K562 (cell line): ENCODE results near the gene TTL. TPM values are rescaled to one million over a fixed set of nuclear protein-coding genes. Genes with fewer than 3 reads are reported as not detected.

Experiments
- ATAC-seq: fragments of 200-7000 bp; cut with Tn5 transposase; 3 replicates; pipeline ENCODE4 v1.9.1; 2020; ENCODE audit warnings: moderate library complexity
- BruUV-seq: library from RNA; stranded (reverse); fragments of 400-500 nt; replicated peaks from 2 replicates; lab custom pipeline; 2021; lab: Mats Ljungman, UMichigan
- CTCF ChIA-PET: fragments of 300-600 bp; formaldehyde crosslinking; extraction: SDS; loops from one replicate; lab custom pipeline; 2021; ENCODE audit warnings: low intra/inter-chr PET ratio; lab: Yijun Ruan, JAX
- POLR2A ChIA-PET: fragments of 300-600, 350-650 bp; sonication (Branson Sonifier 250); formaldehyde crosslinking; extraction: SDS; loops from one replicate; lab custom pipeline; 2021; ENCODE audit warnings: antibody characterized with exemption, inconsistent platforms; lab: Yijun Ruan, JAX
- DNase-seq, 4 experiments: peaks; one replicate each; pipeline versions ENCODE4 v3.0.0 to v3.0.0-alpha.2; 2011 to 2018; ENCODE audit warnings: low spot score in 3 of 4, mixed read lengths in 3 of 4; ENCODE audit errors: extremely low read depth in 1 of 4
- FAIRE-seq: peaks from 2 replicates; lab custom pipeline; 2011; peaks lifted over from hg19 to GRCh38; lab: Jason Lieb, UNC
- H2AFZ ChIP-seq: 2 replicates; pipeline ENCODE4 v1.6.0; 2011; ENCODE audit warnings: low read depth, low read length, control low read depth, inconsistent platforms
- H3K27ac ChIP-seq: fragments of 200-600 bp; 3 replicates; pipeline ENCODE4 v1.8.0; 2011; ENCODE audit warnings: low read depth, mild to moderate bottlenecking, control low read depth, inconsistent platforms, low read length, moderate library complexity, mixed read lengths; ENCODE audit errors: extremely low read depth
- H3K27me3 ChIP-seq, 2 experiments: fragments of 300-600 bp in 1 of 2; 2 replicates in 1 of 2; 3 replicates in 1 of 2; pipeline versions ENCODE4 v1.6.0 to v1.8.0; 2011; ENCODE audit warnings: inconsistent platforms in 2 of 2, low read length in 2 of 2, mild to moderate bottlenecking in 1 of 2, mixed read lengths in 1 of 2, moderate library complexity in 1 of 2; ENCODE audit not compliant: control insufficient read depth in 2 of 2, insufficient read depth in 2 of 2
- H3K36me3 ChIP-seq: fragments of 300-600 bp; 3 replicates; pipeline ENCODE4 v1.8.0; 2011; ENCODE audit warnings: mild to moderate bottlenecking, low read length, inconsistent platforms; ENCODE audit not compliant: control insufficient read depth, insufficient read depth
- H3K4me1 ChIP-seq, 2 experiments: fragments of 200-600 bp in 1 of 2; replicated peaks in 1 of 2; 2 replicates in 1 of 2; 3 replicates in 1 of 2; pipeline versions ENCODE4 v1.5.1 to v1.8.0; 2011; ENCODE audit warnings: inconsistent platforms in 2 of 2, low read length in 2 of 2, mild to moderate bottlenecking in 1 of 2, mixed read lengths in 1 of 2, moderate library complexity in 1 of 2; ENCODE audit not compliant: control insufficient read depth in 2 of 2, insufficient read depth in 2 of 2
- H3K4me2 ChIP-seq: 2 replicates; pipeline ENCODE4 v1.6.1; 2011; ENCODE audit warnings: low read length, control low read depth, inconsistent platforms, mixed read lengths; ENCODE audit not compliant: insufficient read depth
- H3K4me3 ChIP-seq: fragments of 200-600 bp; sonication (generic), shearing (Covaris generic); 2 replicates; pipeline ENCODE4 v1.5.1; 2016; ENCODE audit warnings: control low read depth, inconsistent platforms
- H3K79me2 ChIP-seq: fragments of 200-600 bp; 3 replicates; pipeline ENCODE4 v1.8.0; 2011; ENCODE audit warnings: low read length, inconsistent platforms; ENCODE audit not compliant: control insufficient read depth, insufficient read depth
- H3K9ac ChIP-seq, 2 experiments: 2 replicates each; pipeline versions ENCODE4 v1.6.0 to v1.6.1; 2011; ENCODE audit warnings: low read depth in 2 of 2, low read length in 2 of 2, control low read depth in 1 of 2, inconsistent platforms in 1 of 2, mild to moderate bottlenecking in 1 of 2, mixed read lengths in 1 of 2; ENCODE audit not compliant: insufficient read depth in 1 of 2
- H3K9me1 ChIP-seq: one replicate; pipeline ENCODE4 v1.6.0; 2011; ENCODE audit warnings: inconsistent platforms, mild to moderate bottlenecking, low read length, moderate library complexity; ENCODE audit not compliant: control insufficient read depth, insufficient read depth
- H3K9me3 ChIP-seq: replicated peaks from 2 replicates; pipeline ENCODE4 v1.5.1; 2011; ENCODE audit warnings: low read depth, low read length, inconsistent platforms; ENCODE audit not compliant: control insufficient read depth, insufficient read depth
- H4K20me1 ChIP-seq: replicated peaks from 2 replicates; pipeline ENCODE4 v1.6.1; 2011; ENCODE audit warnings: low read length, inconsistent platforms, mixed read lengths; ENCODE audit not compliant: control insufficient read depth, insufficient read depth
- CEBPB ChIP-seq: fragments of 450-650 bp; IDR thresholded peaks from 2 replicates; pipeline ENCODE4 v1.6.1; 2016; ENCODE audit warnings: missing genetic modification characterization, missing compliant biosample characterization
- CEBPG ChIP-seq, 3 experiments: fragments of 200-800 bp in 1 of 3; sonication (Bioruptor generic) in 1 of 3; sonication (generic) in 1 of 3; formaldehyde crosslinking in 1 of 3; IDR thresholded peaks in 2 of 3; conservative IDR thresholded peaks in 1 of 3; 2 replicates each; pipeline versions ENCODE4 v1.6.1 to v1.8.0; 2016 to 2022; ENCODE audit warnings: missing compliant biosample characterization in 2 of 3, missing genetic modification characterization in 2 of 3, mild to moderate bottlenecking in 1 of 3, missing genetic modification reagents in 1 of 3
- FOXM1 ChIP-seq, 2 experiments: fragments of 450-650 bp in 1 of 2; sonication (generic) in 1 of 2; formaldehyde crosslinking in 1 of 2; IDR thresholded peaks; 2 replicates each; pipeline versions ENCODE4 v1.6.1 to v1.9.0; 2017 to 2022; ENCODE audit warnings: low read depth in 2 of 2, mild to moderate bottlenecking in 2 of 2, missing genetic modification reagents in 1 of 2, moderate library complexity in 1 of 2
- MAFF ChIP-seq: IDR thresholded peaks from 2 replicates; pipeline ENCODE4 v1.6.1; 2012; ENCODE audit warnings: low read length, improper control_type of control experiment
- MEIS2 ChIP-seq: fragments of 450-650 bp; IDR thresholded peaks from 2 replicates; pipeline ENCODE4 v1.6.1; 2014; ENCODE audit warnings: mild to moderate bottlenecking; ENCODE audit not compliant: partially characterized antibody
- PKNOX1 ChIP-seq: fragments of 450-650 bp; IDR thresholded peaks from 2 replicates; pipeline ENCODE4 v1.6.1; 2016
- PRDM10 ChIP-seq: fragments of 450-650 bp; IDR thresholded peaks from 2 replicates; pipeline ENCODE4 v1.6.1; 2018; ENCODE audit not compliant: partially characterized antibody
- PTRF ChIP-seq: fragments of 450-650 bp; IDR thresholded peaks from 2 replicates; pipeline ENCODE4 v1.6.1; 2016; ENCODE audit warnings: mild to moderate bottlenecking, missing genetic modification characterization, missing compliant biosample characterization
- SIRT6 ChIP-seq: IDR thresholded peaks from one replicate; pipeline ENCODE4 v1.6.1; 2012; ENCODE audit warnings: low read depth, mild to moderate bottlenecking, control low read depth, inconsistent platforms, low read length, moderate library complexity
- TCF15 ChIP-seq: fragments of 250-450 bp; sonication (Bioruptor Pico); IDR thresholded peaks from 2 replicates; pipeline ENCODE4 v1.8.0; 2022; ENCODE audit warnings: moderate library complexity, mild to moderate bottlenecking, inconsistent platforms
- YBX1 ChIP-seq: fragments of 450-650 bp; IDR thresholded peaks from 2 replicates; pipeline ENCODE4 v1.7.1; 2016; ENCODE audit warnings: mild to moderate bottlenecking
- ZNF311 ChIP-seq: fragments of 250-450 bp; sonication (Bioruptor Pico); IDR thresholded peaks from 2 replicates; pipeline ENCODE4 v1.4.0; 2020; ENCODE audit warnings: mild to moderate bottlenecking, moderate library complexity
- ZNF655 ChIP-seq: fragments of 250-450 bp; sonication (Bioruptor Pico); IDR thresholded peaks from 2 replicates; pipeline ENCODE4 v1.5.0; 2021
- whole genome bisulfite sequencing: fragments of 100-300 bp; shearing (Covaris generic); methylation state at CpG from one replicate; pipeline ENCODE4 v1.1.6; 2016; ENCODE audit warnings: low coverage, mixed read lengths; ENCODE audit not compliant: insufficient coverage; ENCODE audit errors: missing lambda C conversion rate; 5-methylcytosine and 5-hydroxymethylcytosine counted together
- in situ Hi-C: fragments of 300-500 bp; cut with MboI; formaldehyde crosslinking; loops from 4 replicates; pipeline ENCODE4 v1.15.0; 2018; ENCODE audit warnings: inconsistent platforms, mixed read lengths
- intact Hi-C: fragments of 100-400 bp; cut with micrococcal nuclease; formaldehyde crosslinking; loops from 2 replicates; pipeline ENCODE4 v1.14.2; 2022
- polyA plus RNA-seq, 8 experiments: library from polyadenylated mRNA; depleted of rRNA in 4 of 8; stranded (reverse) in 5 of 8; unstranded in 3 of 8; fragments of >200 nt; fragmentation: Nextera tagmentation in 2 of 8; fragmentation: Illumina TruSeq in 1 of 8; extraction: Ambion mirVana in 2 of 8; extraction: Trizol in 1 of 8; gene quantifications; 2 replicates each; pipeline versions ENCODE4 v1.2.1 to v1.2.3, GENCODE V29; 2011 to 2014; ENCODE audit warnings: inconsistent platforms in 1 of 8, missing spikeins in 1 of 8
- total RNA-seq, 7 experiments: library from RNA; depleted of rRNA in 6 of 7; stranded (reverse); fragments of >200 nt in 6 of 7; fragmentation: Illumina TruSeq in 2 of 7; extraction: Trizol in 2 of 7; gene quantifications; 2 replicates each; pipeline versions ENCODE4 v1.2.1 to v1.2.3, GENCODE V29; 2011 to 2021; ENCODE audit warnings: low replicate concordance in 1 of 7

Gene TTL
- total and polyA plus RNA-seq, 9 of the 15 experiments (the other 6 are each of a cell fraction or from before 2014, with no cell fraction given): 9.4 to 54.4 (median 34.9) TPM

GRCh38 chr2:112540906-112541305 is 59.0 kb downstream of the TTL start:
- DNase-seq (no peak), ATAC-seq (no peak), FAIRE-seq (no peak)
- peak overlapping the region; percentile 100 for H2AFZ ChIP-seq
- POLR2A ChIA-PET: interaction anchor here (0.8 kb wide), 1 partner anchor 12 kb away, joined by 4 read pairs; no protein-coding TSS in a partner anchor
- peak overlapping the region in 1 of 2 experiments; percentile 85; a peak in 2 of 4 replicates for H3K9ac ChIP-seq
- no peaks in the 10 kb centered on the region for H3K9me3 ChIP-seq
- H3K36me3 ChIP-seq: peaks cover 15% of the 10 kb centered on the region; the same call in 2 of the 3 replicates
- in situ Hi-C loops: no loop called here
- CTCF ChIA-PET: no interaction called here
- H3K27me3 ChIP-seq: no peaks in the 10 kb centered on the region
- H3K79me2 ChIP-seq: peaks cover 44% of the 10 kb centered on the region
- H3K4me1 ChIP-seq: peaks cover 5 to 15% of the 10 kb centered on the region in 2 experiments; a peak in 4 of 5 replicates
- peak overlapping the region; percentile 91 for H3K27ac ChIP-seq
- H3K9me1 ChIP-seq: no peaks in the 10 kb centered on the region
- H3K4me2 ChIP-seq: peak overlapping the region; percentile 95
- no peaks in the 10 kb centered on the region; the same call in 1 of the 2 replicates for H4K20me1 ChIP-seq
- 0% methylated on average over 2 of the region's 2 CpGs for WGBS
- intact Hi-C loops: loop anchor here (5.0 kb wide), 1 partner anchor 41 kb away; the partner anchor contains the start of gene CHCHD5
- BruUV-seq: no TSS peak
- H3K4me3 ChIP-seq: peak overlapping the region; percentile 77; the same call in 1 of the 2 replicates
- TF ChIP-seq MAFF: no peak
- no peak for TF ChIP-seq SIRT6
- TF ChIP-seq ZNF655 (CRISPR knock-in tag): no peak
- TF ChIP-seq PKNOX1: 0 out of 2 replicates have a peak, but pooled peaks have one; percentile 5
- TF ChIP-seq MEIS2: peak; percentile 66
- no peak for TF ChIP-seq PTRF (tag)
- no peak for TF ChIP-seq TCF15 (CRISPR knock-in tag)
- TF ChIP-seq FOXM1 (IDR thresholded peaks at IDR 0.05; ENCODE audit: low read depth): no peak
- TF ChIP-seq FOXM1 (CRISPR knock-in tag; IDR thresholded peaks at IDR 0.05; ENCODE audit: low read depth): no peak
- peak; percentile 58 for TF ChIP-seq CEBPB (tag)
- TF ChIP-seq YBX1: no peak
- TF ChIP-seq CEBPG (CRISPR knock-in tag; IDR thresholded peaks at IDR 0.05): no peak
- peak; percentile 19 to 26; a peak in 1 of 4 replicates for TF ChIP-seq CEBPG (tag; conservative IDR thresholded peaks at IDR 0.05 in 1 of 2, IDR thresholded peaks at IDR 0.05 in 1 of 2)
- no peak for TF ChIP-seq ZNF311 (CRISPR knock-in tag)
- TF ChIP-seq PRDM10: no peak
